Suprapubic skin (tissue), 3 donors: Measurements from ENCODE around the gene JADE2.

Experiments used
- CTCF ChIP-seq, 2 donors: fragments of 200-600 bp in 1 of 2; fragments of 450-650 bp in 1 of 2; sonication (generic) in 1 of 2; IDR thresholded peaks; one replicate each; pipeline ENCODE4 v1.5.1; 2016 to 2019; ENCODE audit warnings: antibody characterized with exemption in 2 of 2, mild to moderate bottlenecking in 1 of 2, moderate library complexity in 1 of 2
- POLR2A ChIP-seq, 2 donors: fragments of 450-650 bp; IDR thresholded peaks; one replicate each; pipeline ENCODE4 v1.6.1; 2017; ENCODE audit warnings: antibody characterized with exemption in 2 of 2, mild to moderate bottlenecking in 2 of 2, moderate library complexity in 2 of 2

GRCh38 chr5:134568761-134569695 is 43.6 kb downstream of the JADE2 start:
- TF ChIP-seq CTCF (IDR thresholded peaks at IDR 0.05) = no peak
- TF ChIP-seq POLR2A (IDR thresholded peaks at IDR 0.05) = no peak
